ENCODE data around the gene DCLK1. TPM values are rescaled to one million over a fixed set of nuclear protein-coding genes. Genes with fewer than 3 reads are reported as not detected.
"Not testable (repeated sequence)": the region's sequence is repeated elsewhere in the genome, so short reads cannot be mapped to it uniquely, and the experiment has no call there.

The DCLK1 gene
- total and polyA plus RNA-seq, 2 donors (not counting 1 experiment from before 2014, with no cell fraction given), result 0.56 to 6.3 TPM

- H3K4me1 ChIP-seq (ENCODE audit: control insufficient read depth, extremely low read depth, insufficient read depth, low read length), result peaks cover 8% of the 10 kb centered on the region
- H3K79me2 ChIP-seq (ENCODE audit: control insufficient read depth, insufficient read depth, low read length), result no peaks in the 10 kb centered on the region
- TF ChIP-seq EZH2 (IDR thresholded peaks at IDR 0.05; ENCODE audit: low read length, missing control alignments) (no peak), CTCF (conservative IDR thresholded peaks at IDR 0.05 in 1 of 2, IDR thresholded peaks at IDR 0.05 in 1 of 2; ENCODE audit: low read depth in 1 of 2, low read length in 2 of 2) (no peak)
- no peak overlapping the region for H3K27ac ChIP-seq (ENCODE audit: insufficient read depth, low read length)
- no peak for DNase-seq (ENCODE audit: low read depth in 2 of 2)
- no peaks in the 10 kb centered on the region for H3K27me3 ChIP-seq (ENCODE audit: control insufficient read depth, insufficient read depth, low read length)
- no peak overlapping the region for H2AFZ ChIP-seq (ENCODE audit: low read length)
- H3K4me3 ChIP-seq (replicated peaks in 1 of 4; ENCODE audit: control extremely low read depth in 1 of 4, insufficient read depth in 1 of 4, low read depth in 3 of 4, low read length in 4 of 4), result no peak overlapping the region
- H4K20me1 ChIP-seq (ENCODE audit: control insufficient read depth, extremely low read depth, insufficient read depth, low read length), result no peaks in the 10 kb centered on the region
- H3K9me3 ChIP-seq (ENCODE audit: control insufficient read depth, insufficient read depth, low read depth, low read length), result no peaks in the 10 kb centered on the region
- H3K9ac ChIP-seq (ENCODE audit: insufficient read depth, low read length), result no peak overlapping the region
- H3K36me3 ChIP-seq (ENCODE audit: control insufficient read depth, insufficient read depth, low read length), result no peaks in the 10 kb centered on the region
- no peak overlapping the region for H3K4me2 ChIP-seq (ENCODE audit: extremely low read depth, insufficient read depth, low read length)
Observed at GRCh38 chr13:35977060-35977459, 154.1 kb downstream of the DCLK1 start.

- Histone ChIP-seq H3K27me3 (ENCODE audit: control insufficient read depth, insufficient read depth, low read length) (no peaks in the 10 kb centered on the region), H2AFZ (ENCODE audit: low read length) (no peak overlapping the region), H3K4me2 (ENCODE audit: extremely low read depth, insufficient read depth, low read length) (no peak overlapping the region), H3K36me3 (ENCODE audit: control insufficient read depth, insufficient read depth, low read length) (no peaks in the 10 kb centered on the region), H3K4me3 (replicated peaks in 1 of 4; ENCODE audit: control extremely low read depth in 1 of 4, insufficient read depth in 1 of 4, low read depth in 3 of 4, low read length in 4 of 4) (no peak overlapping the region), H3K9me3 (ENCODE audit: control insufficient read depth, insufficient read depth, low read depth, low read length) (no peaks in the 10 kb centered on the region), H3K4me1 (ENCODE audit: control insufficient read depth, extremely low read depth, insufficient read depth, low read length) (peaks cover 8% of the 10 kb centered on the region), H3K27ac (ENCODE audit: insufficient read depth, low read length) (no peak overlapping the region), H3K79me2 (ENCODE audit: control insufficient read depth, insufficient read depth, low read length) (no peaks in the 10 kb centered on the region), H3K9ac (ENCODE audit: insufficient read depth, low read length) (no peak overlapping the region), H4K20me1 (ENCODE audit: control insufficient read depth, extremely low read depth, insufficient read depth, low read length) (no peaks in the 10 kb centered on the region)
- DNase-seq (ENCODE audit: low read depth in 2 of 2), result no peak
- TF ChIP-seq EZH2 (IDR thresholded peaks at IDR 0.05; ENCODE audit: low read length, missing control alignments) (no peak), CTCF (conservative IDR thresholded peaks at IDR 0.05 in 1 of 2, IDR thresholded peaks at IDR 0.05 in 1 of 2; ENCODE audit: low read depth in 1 of 2, low read length in 2 of 2) (no peak)
Observed at GRCh38 chr13:35976126-35976525, 155.1 kb downstream of the DCLK1 start.

- H3K27ac ChIP-seq (ENCODE audit: insufficient read depth, low read length); H3K4me1 ChIP-seq (ENCODE audit: control insufficient read depth, extremely low read depth, insufficient read depth, low read length); H2AFZ ChIP-seq (ENCODE audit: low read length); H3K9ac ChIP-seq (ENCODE audit: insufficient read depth, low read length); DNase-seq (ENCODE audit: low read depth in 2 of 2); H3K79me2 ChIP-seq (ENCODE audit: control insufficient read depth, insufficient read depth, low read length); H3K27me3 ChIP-seq (ENCODE audit: control insufficient read depth, insufficient read depth, low read length); H3K4me3 ChIP-seq (replicated peaks in 1 of 4; ENCODE audit: control extremely low read depth in 1 of 4, insufficient read depth in 1 of 4, low read depth in 3 of 4, low read length in 4 of 4); H3K4me2 ChIP-seq (ENCODE audit: extremely low read depth, insufficient read depth, low read length); H3K36me3 ChIP-seq (ENCODE audit: control insufficient read depth, insufficient read depth, low read length); H4K20me1 ChIP-seq (ENCODE audit: control insufficient read depth, extremely low read depth, insufficient read depth, low read length); H3K9me3 ChIP-seq (ENCODE audit: control insufficient read depth, insufficient read depth, low read depth, low read length): not testable (repeated sequence)
Observed at GRCh38 chr13:35966951-35967350, 164.2 kb downstream of the DCLK1 start.
